ENCODE results near the gene ADARB2. TPM values are rescaled to one million over a fixed set of nuclear protein-coding genes. Genes with fewer than 3 reads are reported as not detected.

Gene ADARB2
- total and polyA plus RNA-seq, 4 donors, result 0.22 to 1.3 (median 0.55) TPM

- Histone ChIP-seq H3K9ac (ENCODE audit: insufficient read depth in 1 of 2, low read length in 2 of 2) (no peak overlapping the region), H3K9me3 (ENCODE audit: control insufficient read depth in 4 of 4, insufficient read depth in 3 of 4, low read length in 3 of 4) (peaks cover 0 to 2% (median 0%) of the 10 kb centered on the region in 4 donors), H3K4me1 (ENCODE audit: control insufficient read depth in 5 of 5, insufficient read depth in 5 of 5, low read length in 5 of 5) (no peaks in the 10 kb centered on the region), H3K27ac (ENCODE audit: low read depth in 1 of 2, low read length in 1 of 2) (no peak overlapping the region), H3K4me3 (no peak overlapping the region), H3K27me3 (ENCODE audit: control insufficient read depth in 3 of 3, insufficient read depth in 3 of 3, low read length in 2 of 3) (no peaks in the 10 kb centered on the region), H3K36me3 (ENCODE audit: control insufficient read depth in 4 of 4, insufficient read depth in 4 of 4, low read length in 4 of 4) (no peaks in the 10 kb centered on the region)
- DNase-seq (peak in 1 of 3 donors; percentile 4), ATAC-seq (ENCODE audit: insufficient read depth, low FRiP score) (no peak)
- 88 to 89% methylated on average over 17 of the region's 17 CpGs for WGBS, 2 donors
- TF ChIP-seq CTCF (IDR thresholded peaks at IDR 0.05; ENCODE audit: control extremely low read depth, extremely low read depth), result no peak
Observed at GRCh38 chr10:1411451-1411850, 325.9 kb downstream of the ADARB2 start.

- no peaks in the 10 kb centered on the region for H3K36me3 ChIP-seq (ENCODE audit: control insufficient read depth in 4 of 4, insufficient read depth in 4 of 4, low read length in 4 of 4)
- peak in 1 of 3 donors; percentile 11 for DNase-seq
- no peak overlapping the region for H3K4me3 ChIP-seq
- no peak overlapping the region for H3K9ac ChIP-seq (ENCODE audit: insufficient read depth in 1 of 2, low read length in 2 of 2)
- 89 to 91% methylated on average over 33 of the region's 33 CpGs for WGBS, 2 donors
- no peaks in the 10 kb centered on the region for H3K4me1 ChIP-seq (ENCODE audit: control insufficient read depth in 5 of 5, insufficient read depth in 5 of 5, low read length in 5 of 5)
- ATAC-seq (ENCODE audit: insufficient read depth, low FRiP score), result no peak
- no peaks in the 10 kb centered on the region for H3K27me3 ChIP-seq (ENCODE audit: control insufficient read depth in 3 of 3, insufficient read depth in 3 of 3, low read length in 2 of 3)
- H3K27ac ChIP-seq (ENCODE audit: low read depth in 1 of 2, low read length in 1 of 2), result no peak overlapping the region
- TF ChIP-seq CTCF (IDR thresholded peaks at IDR 0.05; ENCODE audit: control extremely low read depth, extremely low read depth), result no peak
- peaks cover 0 to 2% (median 0%) of the 10 kb centered on the region in 4 donors for H3K9me3 ChIP-seq (ENCODE audit: control insufficient read depth in 4 of 4, insufficient read depth in 3 of 4, low read length in 3 of 4)
Observed at GRCh38 chr10:1410469-1411395, 326.6 kb downstream of the ADARB2 start.

- DNase-seq, result peak in 1 of 3 donors; percentile 8
Observed at GRCh38 chr10:1410032-1410431, 327.3 kb downstream of the ADARB2 start.

More at GRCh38 chr10:1410032-1410431, 327.3 kb downstream of the ADARB2 start:
- no peaks in the 10 kb centered on the region for H3K4me1 ChIP-seq (ENCODE audit: control insufficient read depth in 5 of 5, insufficient read depth in 5 of 5, low read length in 5 of 5)
- H3K4me3 ChIP-seq, result no peak overlapping the region
- no peak for ATAC-seq (ENCODE audit: insufficient read depth, low FRiP score)
- H3K27me3 ChIP-seq (ENCODE audit: control insufficient read depth in 3 of 3, insufficient read depth in 3 of 3, low read length in 2 of 3), result no peaks in the 10 kb centered on the region
- TF ChIP-seq CTCF (IDR thresholded peaks at IDR 0.05; ENCODE audit: control extremely low read depth, extremely low read depth), result no peak
- peaks cover 0 to 2% (median 0%) of the 10 kb centered on the region in 4 donors for H3K9me3 ChIP-seq (ENCODE audit: control insufficient read depth in 4 of 4, insufficient read depth in 3 of 4, low read length in 3 of 4)
- no peak overlapping the region for H3K27ac ChIP-seq (ENCODE audit: low read depth in 1 of 2, low read length in 1 of 2)
- H3K9ac ChIP-seq (ENCODE audit: insufficient read depth in 1 of 2, low read length in 2 of 2), result no peak overlapping the region
- no peaks in the 10 kb centered on the region for H3K36me3 ChIP-seq (ENCODE audit: control insufficient read depth in 4 of 4, insufficient read depth in 4 of 4, low read length in 4 of 4)
- 91 to 93% methylated on average over 10 to 11 of the region's 11 CpGs for WGBS, 2 donors
